HepG2 (cell line): ENCODE data around the gene ATG16L1. TPM values are rescaled to one million over a fixed set of nuclear protein-coding genes. Genes with fewer than 3 reads are reported as not detected.

Experiments used
- ARNTL ChIP-seq: sonication (generic); formaldehyde crosslinking; IDR thresholded peaks from 2 replicates; pipeline ENCODE4 v1.4.0; 2020; ENCODE audit warnings: mild to moderate bottlenecking, missing genetic modification reagents
- CEBPG ChIP-seq: IDR thresholded peaks from 2 replicates; pipeline ENCODE4 v1.6.1; 2016
- E2F5 ChIP-seq: sonication (generic); formaldehyde crosslinking; conservative IDR thresholded peaks from 2 replicates; pipeline ENCODE4 v1.4.0; 2020; ENCODE audit warnings: missing genetic modification reagents
- FOXJ3 ChIP-seq: sonication (generic); formaldehyde crosslinking; IDR thresholded peaks from 2 replicates; pipeline ENCODE4 v1.4.0; 2020; ENCODE audit warnings: missing genetic modification reagents, mild to moderate bottlenecking, borderline replicate concordance
- MEIS1 ChIP-seq: sonication (generic); formaldehyde crosslinking; IDR thresholded peaks from 2 replicates; pipeline ENCODE4 v1.9.0; 2021; ENCODE audit warnings: mild to moderate bottlenecking, missing genetic modification reagents, moderate library complexity, borderline replicate concordance
- MXD3 ChIP-seq: IDR thresholded peaks from 2 replicates; pipeline ENCODE4 v1.6.1; 2016; ENCODE audit warnings: mild to moderate bottlenecking, missing biosample characterization, missing genetic modification reagents
- NCOA2 ChIP-seq: sonication (generic); formaldehyde crosslinking; IDR thresholded peaks from 2 replicates; pipeline ENCODE4 v1.8.0; 2022; ENCODE audit warnings: inconsistent platforms
- NR2C2 ChIP-seq: sonication (generic); formaldehyde crosslinking; IDR thresholded peaks from 2 replicates; pipeline ENCODE4 v1.4.0; 2020; ENCODE audit warnings: missing genetic modification reagents, mild to moderate bottlenecking, moderate library complexity, borderline replicate concordance
- PHF20 ChIP-seq: sonication (generic); formaldehyde crosslinking; IDR thresholded peaks from 2 replicates; pipeline ENCODE4 v1.5.0; 2020; ENCODE audit warnings: mild to moderate bottlenecking, missing genetic modification reagents
- PLRG1 ChIP-seq: fragments of 450-650 bp; conservative IDR thresholded peaks from 2 replicates; pipeline ENCODE4 v1.6.1; 2016
- SALL1 ChIP-seq: sonication (generic); formaldehyde crosslinking; IDR thresholded peaks from 2 replicates; pipeline ENCODE4 v1.8.0; 2022; ENCODE audit warnings: mild to moderate bottlenecking, missing genetic modification reagents
- SPEN ChIP-seq: sonication (generic); formaldehyde crosslinking; IDR thresholded peaks from 2 replicates; pipeline ENCODE4 v1.5.1; 2020; ENCODE audit warnings: low read depth, mild to moderate bottlenecking, missing genetic modification reagents
- TFAP4 ChIP-seq: sonication (generic); IDR thresholded peaks from 2 replicates; pipeline ENCODE4 v1.6.1; 2016; ENCODE audit warnings: low read depth, borderline replicate concordance
- TOPORS ChIP-seq: sonication (generic); formaldehyde crosslinking; IDR thresholded peaks from 2 replicates; pipeline ENCODE4 v1.8.0; 2023; ENCODE audit warnings: mild to moderate bottlenecking, missing genetic modification reagents
- ZFP82 ChIP-seq: sonication (generic); formaldehyde crosslinking; IDR thresholded peaks from 2 replicates; pipeline ENCODE4 v1.5.1; 2020; ENCODE audit warnings: mild to moderate bottlenecking, missing genetic modification reagents, borderline replicate concordance
- ZMYM3 ChIP-seq: sonication (generic); formaldehyde crosslinking; IDR thresholded peaks from 2 replicates; pipeline ENCODE4 v1.5.1; 2020; ENCODE audit warnings: mild to moderate bottlenecking, missing genetic modification reagents
- ZNF136 ChIP-seq: sonication (generic); formaldehyde crosslinking; IDR thresholded peaks from 2 replicates; pipeline ENCODE4 v1.8.1; 2022; ENCODE audit warnings: low read depth, mild to moderate bottlenecking, moderate library complexity, missing genetic modification reagents
- ZNF138 ChIP-seq: sonication (generic); formaldehyde crosslinking; IDR thresholded peaks from 2 replicates; pipeline ENCODE4 v1.5.0; 2020; ENCODE audit warnings: mild to moderate bottlenecking, low read depth, missing genetic modification reagents
- ZNF142 ChIP-seq: sonication (generic); formaldehyde crosslinking; IDR thresholded peaks from 2 replicates; pipeline ENCODE4 v1.4.0; 2020; ENCODE audit warnings: missing genetic modification reagents
- ZNF17 ChIP-seq: sonication (generic); formaldehyde crosslinking; IDR thresholded peaks from 2 replicates; pipeline ENCODE4 v1.5.0; 2020; ENCODE audit warnings: mild to moderate bottlenecking, missing genetic modification reagents
- ZNF354B ChIP-seq: sonication (generic); formaldehyde crosslinking; IDR thresholded peaks from 2 replicates; pipeline ENCODE4 v1.8.0; 2022; ENCODE audit warnings: mild to moderate bottlenecking, missing genetic modification reagents
- ZNF562 ChIP-seq: sonication (generic); formaldehyde crosslinking; IDR thresholded peaks from 2 replicates; pipeline ENCODE4 v1.8.0; 2022; ENCODE audit warnings: missing genetic modification reagents, borderline replicate concordance
- polyA plus RNA-seq, 8 experiments: library from polyadenylated mRNA; depleted of rRNA in 3 of 8; stranded (reverse) in 7 of 8; unstranded in 1 of 8; fragments of >200 nt; fragmentation: Illumina TruSeq in 4 of 8; extraction: Trizol in 4 of 8; gene quantifications; 2 replicates each; pipeline versions ENCODE4 v1.2.1 to v1.2.3, GENCODE V29; 2011 to 2016; ENCODE audit warnings: low read depth in 4 of 8, missing spikeins in 1 of 8, mixed read lengths in 1 of 8; ENCODE audit not compliant: insufficient read depth in 1 of 8
- total RNA-seq, 5 experiments: library from RNA; depleted of rRNA; stranded (reverse); fragments of >200 nt; fragmentation: Illumina TruSeq; extraction: Trizol; gene quantifications; 2 replicates each; pipeline ENCODE4 v1.2.3, GENCODE V29; 2016; ENCODE audit warnings: low read depth in 1 of 5

ATG16L1 gene
- total and polyA plus RNA-seq, 2 of the 13 experiments (the other 11 are each of a cell fraction or from before 2014, with no cell fraction given) = 26.0 to 51.7 TPM

- TF ChIP-seq FOXJ3 = peak; percentile 86; the same call in 1 of the 2 replicates
- peak; percentile 84; the same call in 1 of the 2 replicates for TF ChIP-seq MEIS1 (CRISPR knock-in tag)
- TF ChIP-seq ZNF136 (CRISPR knock-in tag) = peak; percentile 69
- TF ChIP-seq ZNF17 (CRISPR knock-in tag) = no peak; the same call in 1 of the 2 replicates
- TF ChIP-seq TOPORS (CRISPR knock-in tag) = no peak
- no peak for TF ChIP-seq ZNF562
- TF ChIP-seq PHF20 (CRISPR knock-in tag) = peak; percentile 99
- peak; percentile 85; the same call in 1 of the 2 replicates for TF ChIP-seq TFAP4
- TF ChIP-seq NCOA2 (CRISPR knock-in tag) = peak; percentile 55
- TF ChIP-seq ZNF138 (CRISPR knock-in tag) = 0 out of 2 replicates have a peak, but pooled peaks have one; percentile 19
- TF ChIP-seq SALL1 (CRISPR knock-in tag) = peak; percentile 94
- TF ChIP-seq SPEN (CRISPR knock-in tag) = peak; percentile 95
- TF ChIP-seq ZMYM3 (CRISPR knock-in tag) = peak; percentile 100
- TF ChIP-seq ARNTL (CRISPR knock-in tag) = peak; percentile 83
- peak; percentile 96 for TF ChIP-seq MXD3 (CRISPR knock-in tag)
- TF ChIP-seq ZNF142 (CRISPR knock-in tag) = peak; percentile 98
- TF ChIP-seq CEBPG (CRISPR knock-in tag) = peak; percentile 72
- TF ChIP-seq NR2C2 (CRISPR knock-in tag) = peak; percentile 97
- TF ChIP-seq ZFP82 (CRISPR knock-in tag) = peak; percentile 71; the same call in 1 of the 2 replicates
- TF ChIP-seq E2F5 (CRISPR knock-in tag) = peak; percentile 87
- no peak for TF ChIP-seq ZNF354B (CRISPR knock-in tag)
- no peak for TF ChIP-seq PLRG1
Observed at GRCh38 chr2:233251306-233252116, at the start of gene ATG16L1 (continued).
